Measurements from ENCODE around the gene INCENP.

Gene INCENP

DNA sequence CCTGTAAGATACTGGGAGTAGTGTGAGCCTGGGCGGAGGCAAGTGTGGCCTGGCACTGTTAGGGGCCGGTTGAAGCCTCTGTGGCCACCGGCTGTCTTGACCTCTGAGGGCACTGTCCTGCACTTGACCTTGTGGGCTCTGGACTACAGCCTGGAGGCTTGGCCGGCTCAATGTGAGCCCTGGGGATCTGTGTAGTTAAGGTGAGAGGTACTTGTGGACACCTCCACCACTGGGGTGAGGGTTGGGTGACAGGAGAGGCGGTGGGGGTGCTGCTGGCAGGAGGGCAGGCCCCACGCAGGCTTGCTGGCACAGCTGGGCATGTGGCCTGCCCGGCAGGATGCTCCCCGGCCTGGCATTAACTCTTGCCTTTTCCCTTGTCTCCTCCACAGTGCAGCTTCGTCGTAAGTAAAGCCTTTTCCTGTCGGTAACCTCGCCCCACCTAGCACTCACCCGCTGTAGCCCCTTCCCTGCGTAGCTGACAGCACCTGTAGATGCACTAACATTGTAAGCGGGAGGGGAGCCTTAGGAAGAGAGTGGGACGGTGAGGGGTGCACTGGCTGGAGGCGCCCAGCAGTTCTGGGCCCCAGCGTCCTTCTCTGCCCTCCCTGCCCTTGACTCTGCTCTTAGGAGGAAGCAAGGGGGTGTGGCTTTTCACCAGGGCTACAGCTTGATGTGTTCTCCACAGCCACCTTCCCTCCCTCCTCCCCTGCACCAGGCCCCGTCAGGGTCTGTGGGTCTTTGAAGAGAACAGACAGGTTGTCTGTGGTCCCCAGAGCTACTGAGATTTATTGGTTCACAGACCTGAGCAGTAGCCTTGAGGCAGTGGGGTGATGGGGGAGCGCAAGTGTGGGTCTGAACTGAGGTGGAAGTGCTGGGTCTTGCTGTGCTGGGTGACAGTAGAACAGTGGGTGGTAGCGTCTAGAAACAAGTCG, 17.6 kb downstream of the INCENP start:
- Histone ChIP-seq H3K36me3 (ENCODE audit: low read depth) (peaks cover 100% of the 10 kb centered on the region), H3K27me3 (ENCODE audit: insufficient read depth, poor library complexity, severe bottlenecking) (no peaks in the 10 kb centered on the region), H3K9me3 (ENCODE audit: severe bottlenecking) (no peaks in the 10 kb centered on the region), H3K27ac (ENCODE audit: poor library complexity, severe bottlenecking) (no peak overlapping the region), H3K4me1 (ENCODE audit: insufficient read depth, poor library complexity, severe bottlenecking) (no peaks in the 10 kb centered on the region), H3K4me3 (ENCODE audit: severe bottlenecking) (no peak overlapping the region)
- TF ChIP-seq, protein P1, sequence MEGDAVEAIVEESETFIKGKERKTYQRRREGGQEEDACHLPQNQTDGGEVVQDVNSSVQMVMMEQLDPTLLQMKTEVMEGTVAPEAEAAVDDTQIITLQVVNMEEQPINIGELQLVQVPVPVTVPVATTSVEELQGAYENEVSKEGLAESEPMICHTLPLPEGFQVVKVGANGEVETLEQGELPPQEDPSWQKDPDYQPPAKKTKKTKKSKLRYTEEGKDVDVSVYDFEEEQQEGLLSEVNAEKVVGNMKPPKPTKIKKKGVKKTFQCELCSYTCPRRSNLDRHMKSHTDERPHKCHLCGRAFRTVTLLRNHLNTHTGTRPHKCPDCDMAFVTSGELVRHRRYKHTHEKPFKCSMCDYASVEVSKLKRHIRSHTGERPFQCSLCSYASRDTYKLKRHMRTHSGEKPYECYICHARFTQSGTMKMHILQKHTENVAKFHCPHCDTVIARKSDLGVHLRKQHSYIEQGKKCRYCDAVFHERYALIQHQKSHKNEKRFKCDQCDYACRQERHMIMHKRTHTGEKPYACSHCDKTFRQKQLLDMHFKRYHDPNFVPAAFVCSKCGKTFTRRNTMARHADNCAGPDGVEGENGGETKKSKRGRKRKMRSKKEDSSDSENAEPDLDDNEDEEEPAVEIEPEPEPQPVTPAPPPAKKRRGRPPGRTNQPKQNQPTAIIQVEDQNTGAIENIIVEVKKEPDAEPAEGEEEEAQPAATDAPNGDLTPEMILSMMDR (IDR thresholded peaks at IDR 0.05; ENCODE audit: poor library complexity, severe bottlenecking): no peak
- DNase-seq (ENCODE audit: low spot score) (no peak), ATAC-seq (ENCODE audit: low read depth) (no peak)

DNA sequence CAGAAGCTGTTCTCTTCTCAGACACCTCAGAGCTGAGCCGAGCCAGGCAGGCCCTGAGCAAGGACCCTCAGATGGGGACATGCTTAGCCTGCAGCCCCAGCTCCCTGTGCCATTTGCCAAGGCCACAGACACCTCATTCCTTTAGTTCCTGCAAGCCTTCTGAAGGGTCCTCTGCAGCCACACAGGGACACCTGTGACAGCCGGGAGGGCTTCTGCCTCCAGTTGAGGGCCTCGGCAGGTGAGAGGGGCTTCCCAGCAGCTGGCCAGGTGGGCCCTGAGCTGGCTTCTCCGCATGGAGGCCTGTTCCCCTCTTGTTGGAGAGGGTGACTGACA, 18.2 kb downstream of the INCENP start:
- Histone ChIP-seq H3K4me3 (ENCODE audit: severe bottlenecking) (no peak overlapping the region), H3K27me3 (ENCODE audit: insufficient read depth, poor library complexity, severe bottlenecking) (no peaks in the 10 kb centered on the region), H3K36me3 (ENCODE audit: low read depth) (peaks cover 98% of the 10 kb centered on the region), H3K4me1 (ENCODE audit: insufficient read depth, poor library complexity, severe bottlenecking) (no peaks in the 10 kb centered on the region), H3K9me3 (ENCODE audit: severe bottlenecking) (no peaks in the 10 kb centered on the region), H3K27ac (ENCODE audit: poor library complexity, severe bottlenecking) (no peak overlapping the region)
- ATAC-seq (ENCODE audit: low read depth) (no peak), DNase-seq (ENCODE audit: low spot score) (no peak)
- TF ChIP-seq, protein P1 (IDR thresholded peaks at IDR 0.05; ENCODE audit: poor library complexity, severe bottlenecking): no peak

- no peak for DNase-seq (ENCODE audit: low spot score)
- Histone ChIP-seq H3K9me3 (ENCODE audit: severe bottlenecking) (no peaks in the 10 kb centered on the region), H3K27me3 (ENCODE audit: insufficient read depth, poor library complexity, severe bottlenecking) (no peaks in the 10 kb centered on the region), H3K36me3 (ENCODE audit: low read depth) (peaks cover 98% of the 10 kb centered on the region), H3K4me1 (ENCODE audit: insufficient read depth, poor library complexity, severe bottlenecking) (no peaks in the 10 kb centered on the region), H3K4me3 (ENCODE audit: severe bottlenecking) (no peak overlapping the region), H3K27ac (ENCODE audit: poor library complexity, severe bottlenecking) (no peak overlapping the region)
- TF ChIP-seq, protein P1 (IDR thresholded peaks at IDR 0.05; ENCODE audit: poor library complexity, severe bottlenecking): no peak
- no peak for ATAC-seq (ENCODE audit: low read depth)
Measured at GRCh38 chr11:62142921-62143320, 19.1 kb downstream of the INCENP start.

DNA sequence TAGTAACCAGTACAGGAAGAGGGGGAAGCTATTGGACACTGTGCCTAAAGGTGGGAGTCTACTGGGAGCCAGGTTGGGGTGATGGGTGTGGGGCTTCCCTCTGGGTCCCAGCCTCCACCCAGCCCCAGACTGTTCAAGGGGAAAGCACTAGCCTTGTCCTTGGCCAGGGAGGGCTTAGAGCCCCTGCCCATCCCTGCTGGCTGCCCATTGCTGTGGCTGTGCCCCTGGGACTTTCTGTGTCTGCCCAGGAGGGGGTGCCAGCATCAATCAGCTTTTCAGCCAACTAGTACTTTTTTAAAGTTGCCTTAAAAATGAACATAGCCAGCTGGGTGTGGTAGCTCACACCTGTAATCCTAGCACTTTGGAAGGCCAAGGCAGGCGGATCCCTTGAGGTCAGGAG, 19.9 kb downstream of the INCENP start:
- TF ChIP-seq, protein P1 (IDR thresholded peaks at IDR 0.05; ENCODE audit: poor library complexity, severe bottlenecking): no peak
- Histone ChIP-seq H3K4me1 (ENCODE audit: insufficient read depth, poor library complexity, severe bottlenecking) (no peaks in the 10 kb centered on the region), H3K9me3 (ENCODE audit: severe bottlenecking) (no peaks in the 10 kb centered on the region), H3K27me3 (ENCODE audit: insufficient read depth, poor library complexity, severe bottlenecking) (no peaks in the 10 kb centered on the region), H3K27ac (ENCODE audit: poor library complexity, severe bottlenecking) (no peak overlapping the region), H3K36me3 (ENCODE audit: low read depth) (peaks cover 98% of the 10 kb centered on the region), H3K4me3 (ENCODE audit: severe bottlenecking) (no peak overlapping the region)
- DNase-seq (ENCODE audit: low spot score) (no peak), ATAC-seq (ENCODE audit: low read depth) (no peak)

GRCh38 chr11:62144641-62145255, 20.9 kb downstream of the INCENP start:
- Histone ChIP-seq H3K4me1 (ENCODE audit: insufficient read depth, poor library complexity, severe bottlenecking) (no peaks in the 10 kb centered on the region), H3K36me3 (ENCODE audit: low read depth) (peaks cover 98% of the 10 kb centered on the region)

More at GRCh38 chr11:62144641-62145255, 20.9 kb downstream of the INCENP start:
- TF ChIP-seq, protein P1 (IDR thresholded peaks at IDR 0.05; ENCODE audit: poor library complexity, severe bottlenecking): no peak
- H3K27me3 ChIP-seq (ENCODE audit: insufficient read depth, poor library complexity, severe bottlenecking): no peaks in the 10 kb centered on the region
- DNase-seq (ENCODE audit: low spot score): no peak
- no peak overlapping the region for H3K27ac ChIP-seq (ENCODE audit: poor library complexity, severe bottlenecking)
- H3K4me3 ChIP-seq (ENCODE audit: severe bottlenecking): no peak overlapping the region
- H3K9me3 ChIP-seq (ENCODE audit: severe bottlenecking): no peaks in the 10 kb centered on the region
- no peak for ATAC-seq (ENCODE audit: low read depth)
